Fibroblast of peridontal ligament (primary cell): ENCODE results near the gene TM9SF1.
"Not testable (repeated sequence)": the region's sequence is repeated elsewhere in the genome, so short reads cannot be mapped to it uniquely, and the experiment has no call there.

Experiments used
- DNase-seq: peaks from one replicate; pipeline ENCODE4 v3.0.0-alpha.2; 2010; ENCODE audit errors: extremely low read depth

TM9SF1 gene

GRCh38 chr14:24224618-24225071, 29.4 kb upstream of the TM9SF1 start:
- DNase-seq, result no peak

GRCh38 chr14:24222987-24223386, 27.7 kb upstream of the TM9SF1 start:
- DNase-seq, result not testable (repeated sequence)

- no peak for DNase-seq
These were observed 24.3 kb upstream of the TM9SF1 start for GRCh38 chr14:24219521-24219920.

- DNase-seq, result no peak
These were observed 23.8 kb upstream of the TM9SF1 start for GRCh38 chr14:24219080-24219479.

GRCh38 chr14:24216876-24217275, 21.6 kb upstream of the TM9SF1 start:
- DNase-seq, result not testable (repeated sequence)

GRCh38 chr14:24216345-24216699, 21.1 kb upstream of the TM9SF1 start:
- no peak for DNase-seq

GRCh38 chr14:24215495-24216344, 20.5 kb upstream of the TM9SF1 start, which contains the start of gene MDP1:
Gene MDP1 (minus strand): TSS chr14:24216066. CDS start chr14:24215955, 111 bp downstream.
- peak; percentile 82 for DNase-seq

- no peak for DNase-seq
These were observed 18.8 kb upstream of the TM9SF1 start for GRCh38 chr14:24213866-24214662.

- DNase-seq, result peak; percentile 97
These were observed 18.0 kb upstream of the TM9SF1 start, which contains the start of gene CHMP4A for GRCh38 chr14:24212924-24213865. Gene CHMP4A (minus strand): TSS chr14:24213488. CDS start chr14:24213439, 49 bp downstream.

GRCh38 chr14:24211311-24211710, 16.1 kb upstream of the TM9SF1 start:
- DNase-seq, result no peak

- no peak for DNase-seq
These were observed 12.4 kb upstream of the TM9SF1 start for GRCh38 chr14:24207625-24208024.

- DNase-seq, result no peak
These were observed 11.9 kb upstream of the TM9SF1 start for GRCh38 chr14:24207104-24207551.

GRCh38 chr14:24206260-24207103, 11.2 kb upstream of the TM9SF1 start:
- no peak for DNase-seq

GRCh38 chr14:24204163-24205146, 9.2 kb upstream of the TM9SF1 start:
- no peak for DNase-seq

- not testable (repeated sequence) for DNase-seq
These were observed 8.1 kb upstream of the TM9SF1 start for GRCh38 chr14:24203249-24203886.

GRCh38 chr14:24202538-24202937, 7.3 kb upstream of the TM9SF1 start:
- not testable (repeated sequence) for DNase-seq

- DNase-seq, result no peak
These were observed 3.7 kb upstream of the TM9SF1 start for GRCh38 chr14:24198814-24199524.

- no peak for DNase-seq
These were observed 1.8 kb upstream of the TM9SF1 start for GRCh38 chr14:24197056-24197450.
